HG02970 (cell line): ENCODE measurements around the gene ZBTB7C.

Experiments
- ATAC-seq: cut with Tn5 transposase; IDR thresholded peaks from one replicate; pipeline ENCODE4 v1.9.1; 2021; ENCODE audit warnings: mild to moderate bottlenecking, moderate library complexity, moderate number of reproducible peaks; ENCODE audit not compliant: unreplicated experiment, low FRiP score

ZBTB7C gene

GRCh38 chr18:48033790-48034650, 375.2 kb downstream of the ZBTB7C start:
- ATAC-seq = no peak

GRCh38 chr18:48032876-48033789, 376.1 kb downstream of the ZBTB7C start:
- ATAC-seq = no peak

GRCh38 chr18:48031641-48032040, 377.5 kb downstream of the ZBTB7C start:
- no peak for ATAC-seq

- no peak for ATAC-seq
Observed at GRCh38 chr18:48030616-48031480, 378.3 kb downstream of the ZBTB7C start.

DNA sequence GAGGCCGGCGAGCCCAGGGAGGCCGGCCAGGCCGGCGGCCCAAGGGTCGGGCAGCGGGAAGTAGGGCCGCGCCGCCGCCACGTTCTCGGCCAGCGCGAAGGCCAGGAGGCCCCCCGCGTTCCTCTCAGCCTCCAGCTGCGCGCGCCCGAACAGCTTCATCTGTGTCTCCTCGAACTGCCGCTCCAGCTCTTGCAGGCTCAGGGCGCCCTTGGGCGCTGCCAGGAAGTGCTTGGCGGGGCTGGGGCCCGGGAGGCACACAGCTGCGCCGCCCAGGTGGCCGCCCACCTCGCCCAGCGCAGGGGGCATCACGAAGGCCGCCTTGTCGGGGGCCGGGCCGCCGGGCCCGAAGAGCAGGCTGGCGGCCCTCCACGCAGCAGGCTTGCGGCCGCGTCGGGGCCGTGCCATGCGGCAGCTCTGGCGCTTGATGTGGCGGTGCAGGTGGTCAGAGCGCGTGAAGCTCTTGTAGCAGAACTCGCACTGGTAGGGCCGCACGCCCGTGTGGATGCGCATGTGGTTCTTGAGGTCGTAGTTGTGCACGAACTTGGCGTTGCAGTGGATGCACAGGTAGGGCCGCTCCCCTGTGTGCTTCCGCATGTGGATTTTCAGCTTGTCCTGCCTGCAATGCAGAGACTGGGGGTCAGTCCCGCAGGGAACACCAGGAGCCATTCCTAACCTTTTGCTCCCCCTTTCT, 379.7 kb downstream of the ZBTB7C start:
- no peak for ATAC-seq

DNA sequence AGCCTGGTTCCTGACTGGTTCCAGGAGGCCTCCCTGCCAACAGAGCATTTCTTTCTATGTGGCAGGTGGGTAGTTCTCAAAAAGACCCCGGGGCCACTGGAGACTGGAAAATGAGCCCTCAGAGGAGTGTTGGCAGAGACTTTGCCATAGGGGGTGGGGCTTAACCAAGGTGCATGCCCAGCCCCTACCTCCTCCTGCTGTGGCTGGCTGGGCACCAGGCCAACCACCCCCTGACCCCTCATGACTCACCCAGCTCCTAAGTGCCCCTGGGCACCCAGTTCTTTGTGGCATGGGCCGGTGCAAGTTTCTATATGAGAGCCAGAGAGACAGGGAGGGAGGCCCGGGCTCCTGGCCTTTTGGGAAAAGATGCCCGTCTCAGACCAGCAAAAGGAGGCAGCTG, 380.5 kb downstream of the ZBTB7C start:
- no peak for ATAC-seq

DNA sequence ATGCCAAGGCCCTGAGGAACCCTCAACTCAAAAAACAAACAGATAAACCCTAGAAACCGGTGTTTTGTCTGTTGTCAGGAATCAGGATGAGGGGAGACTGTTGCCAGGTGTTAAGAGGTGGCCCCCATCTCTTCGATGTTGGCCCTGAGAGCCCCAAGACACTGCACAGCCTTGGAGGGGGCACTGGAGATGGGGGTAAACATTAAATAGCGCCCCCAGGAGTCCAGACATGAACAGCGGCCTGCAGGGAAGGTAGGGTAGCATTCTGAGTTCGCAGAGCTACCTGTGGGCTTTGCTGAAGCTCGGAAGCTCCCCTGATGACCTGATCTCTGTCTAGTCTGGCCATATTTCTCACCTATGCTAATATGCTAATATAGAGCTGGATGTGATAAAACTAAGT, 381.1 kb downstream of the ZBTB7C start:
- no peak for ATAC-seq

- ATAC-seq = no peak
Observed at GRCh38 chr18:48027401-48027963, 381.7 kb downstream of the ZBTB7C start.

DNA sequence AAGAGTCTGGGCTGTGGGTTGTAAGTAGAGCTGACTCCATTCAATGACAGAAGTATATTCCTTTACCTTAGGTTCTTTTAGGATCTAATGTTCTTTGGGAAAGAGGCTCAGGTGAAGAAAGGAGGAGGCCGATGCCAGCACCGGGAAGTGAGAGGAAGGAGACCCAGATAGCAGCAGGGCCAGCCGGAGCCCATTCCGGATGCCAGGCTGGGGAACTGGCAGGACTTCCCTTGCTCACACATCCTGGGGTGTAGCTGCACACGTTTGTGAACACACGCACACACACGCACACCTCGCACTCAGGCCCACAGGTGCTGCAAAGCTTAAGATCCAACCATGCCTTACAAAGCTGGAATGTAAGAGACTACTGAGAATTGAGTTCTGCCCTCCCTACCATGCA, 383.0 kb downstream of the ZBTB7C start:
- ATAC-seq = no peak

GRCh38 chr18:48024881-48025660, 384.1 kb downstream of the ZBTB7C start:
- ATAC-seq = no peak

GRCh38 chr18:48024009-48024512, 385.1 kb downstream of the ZBTB7C start:
- ATAC-seq = no peak

DNA sequence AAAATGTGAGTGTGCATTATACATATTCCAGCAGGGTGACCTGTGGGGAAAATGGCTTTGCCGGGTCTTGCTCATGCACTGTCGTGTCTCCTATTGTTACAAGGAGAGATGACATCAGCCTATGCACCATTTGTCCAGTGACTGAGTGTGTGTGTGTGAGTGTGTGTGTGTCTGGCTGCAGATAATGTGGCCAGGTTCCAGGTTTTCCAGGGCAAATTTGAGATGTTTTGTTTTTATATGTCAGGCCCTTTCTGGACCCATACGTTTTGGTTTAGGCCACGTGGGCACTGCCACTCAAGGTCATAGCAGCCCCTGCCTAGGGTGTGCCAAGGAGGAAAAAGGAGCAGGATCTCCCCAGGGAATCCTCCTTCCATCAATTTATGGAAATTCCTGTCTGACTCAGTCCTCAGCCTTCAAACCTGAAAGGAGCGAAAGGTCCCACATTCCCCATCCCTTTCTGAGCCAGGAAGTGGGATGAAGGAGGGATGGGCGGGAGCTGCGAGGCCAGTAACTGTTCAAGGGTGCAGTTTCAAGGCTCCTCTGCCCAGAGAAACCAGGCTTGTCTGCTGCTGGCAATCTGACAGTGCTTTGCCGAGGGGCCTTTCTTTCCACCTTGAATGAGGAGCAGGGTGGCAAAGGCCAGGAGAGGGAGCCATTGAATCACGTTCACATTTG, 385.7 kb downstream of the ZBTB7C start:
- no peak for ATAC-seq

DNA sequence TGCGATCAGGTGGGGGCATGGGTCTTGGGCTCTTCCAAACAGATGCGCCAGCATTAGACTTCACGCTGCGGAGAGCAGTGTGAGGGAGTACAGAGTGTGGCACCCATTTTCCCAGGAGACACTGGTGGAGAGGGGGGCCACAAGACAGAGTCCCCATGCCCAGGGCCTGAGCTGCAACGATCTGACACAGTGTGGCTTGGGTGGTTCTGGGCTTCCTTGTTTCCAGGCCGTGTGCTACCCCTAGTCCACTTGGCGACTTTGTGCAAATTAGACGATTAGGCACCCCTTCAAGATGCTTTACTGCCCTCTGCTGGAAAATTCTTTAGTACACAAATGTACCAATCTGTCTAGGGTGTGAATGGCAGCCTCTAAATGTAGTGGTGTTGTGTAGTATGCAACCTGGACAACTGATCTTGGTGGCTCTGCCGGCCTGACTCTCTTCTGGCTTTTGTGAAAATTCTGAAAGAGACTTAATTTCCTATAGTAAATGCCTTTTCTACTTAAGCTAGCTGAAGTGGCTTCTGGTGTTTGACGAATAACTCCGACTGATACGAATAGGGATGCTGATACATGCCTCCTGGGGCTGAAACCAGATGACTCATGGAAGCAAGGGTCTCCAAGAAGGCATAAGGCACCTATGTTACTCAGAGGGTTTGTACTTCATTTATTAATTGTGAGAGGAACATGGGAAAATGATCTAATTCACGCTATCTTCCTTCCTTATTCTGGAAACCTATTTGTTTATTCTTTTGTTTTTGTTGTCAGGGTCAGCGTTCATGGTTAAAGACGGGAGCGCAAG, 386.5 kb downstream of the ZBTB7C start:
- ATAC-seq = no peak

DNA sequence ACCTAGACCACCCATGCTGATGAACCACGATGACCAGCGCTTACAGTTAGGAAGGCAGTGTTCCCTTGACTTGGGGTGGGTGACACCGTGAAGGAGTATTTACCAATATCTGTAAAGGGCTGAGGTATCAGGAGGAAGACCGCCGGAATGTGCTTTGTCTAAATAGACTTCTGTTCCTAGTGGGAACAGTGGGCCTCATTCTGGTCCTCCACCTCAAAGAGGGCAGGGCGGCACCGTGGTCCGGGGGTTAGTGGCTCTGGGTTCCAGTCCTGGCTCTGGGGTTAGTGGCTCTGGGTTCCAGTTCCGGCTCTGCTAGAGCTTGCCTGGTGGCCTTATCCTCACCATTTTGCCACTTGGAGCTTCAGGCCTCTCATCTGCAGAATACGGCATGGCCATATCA, 387.2 kb downstream of the ZBTB7C start:
- no peak for ATAC-seq

- no peak for ATAC-seq
Observed at GRCh38 chr18:48021273-48021914, 387.8 kb downstream of the ZBTB7C start.

DNA sequence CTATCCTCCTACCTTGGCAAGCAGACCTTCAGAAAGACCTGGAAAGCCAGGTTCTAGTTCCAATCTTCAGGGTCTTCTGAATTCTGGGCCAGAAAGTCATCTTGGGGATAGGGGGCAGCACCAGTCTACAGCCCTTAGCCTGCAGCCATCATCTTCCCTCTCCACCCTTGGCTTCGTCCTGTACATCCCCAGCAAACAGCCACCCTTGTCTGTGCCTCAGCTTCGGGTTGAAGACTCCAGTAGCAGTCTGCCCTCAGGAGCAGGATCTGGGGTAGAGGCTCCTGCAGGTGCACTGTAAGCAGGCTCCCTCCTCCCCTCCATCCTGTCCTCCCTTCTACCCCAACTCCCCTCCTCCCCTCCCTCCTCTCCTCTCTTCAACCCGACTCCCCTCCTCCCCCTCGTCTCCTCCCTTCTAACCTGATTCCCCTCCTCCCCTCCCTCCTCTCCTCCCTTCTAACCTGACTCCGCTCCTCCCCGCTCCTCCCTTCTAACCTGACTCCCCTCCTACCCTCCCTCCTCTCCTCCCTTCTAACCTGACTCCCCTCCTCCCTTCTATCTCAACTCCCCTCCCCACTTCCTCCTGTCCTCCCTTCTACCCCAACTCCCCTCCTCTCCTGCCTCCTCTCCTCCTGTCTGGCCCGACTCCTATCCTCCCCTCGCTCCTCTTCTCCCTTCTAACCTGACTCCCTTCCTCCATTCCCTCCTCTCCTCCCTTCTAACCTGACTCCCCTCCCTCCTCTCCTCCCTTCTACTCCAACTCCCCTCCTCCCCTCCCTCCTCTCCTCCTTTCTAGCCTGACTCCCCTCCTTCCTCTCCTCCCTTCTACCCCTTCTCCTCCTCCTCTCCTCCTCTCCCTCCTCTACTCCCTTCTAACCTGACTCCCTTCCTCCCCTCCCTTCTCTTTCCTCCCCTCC, 388.6 kb downstream of the ZBTB7C start:
- ATAC-seq = no peak
